Measurements from ENCODE around the gene PCK2. TPM values are rescaled to one million over a fixed set of nuclear protein-coding genes. Genes with fewer than 3 reads are reported as not detected.

Gene PCK2
- total RNA-seq, 1 experiment from 2014 or later = 48.9 TPM

DNA sequence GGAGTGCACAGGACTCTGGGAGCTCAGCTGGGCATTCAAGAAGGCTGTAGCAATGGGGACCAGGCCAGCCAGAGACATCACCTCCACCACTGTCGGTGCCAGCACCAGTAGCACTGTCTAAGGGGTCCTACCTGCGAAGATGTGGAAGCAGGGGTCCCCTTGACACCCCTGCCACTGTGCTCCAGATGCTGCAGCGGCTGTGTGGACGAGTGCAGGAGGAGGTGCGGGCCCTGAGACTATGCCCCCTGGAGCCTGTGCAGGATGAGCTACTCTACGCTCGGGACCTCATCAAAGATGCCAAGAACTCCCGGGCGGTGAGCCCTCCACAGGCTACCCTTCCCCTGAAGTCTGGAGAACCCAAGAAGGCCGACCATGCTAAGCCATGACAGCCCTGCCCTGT lies 33.7 kb upstream of the PCK2 start:
- no peak overlapping the region for H2BK15ac ChIP-seq (ENCODE audit: low read depth, low read length)
- H2BK12ac ChIP-seq (ENCODE audit: insufficient read length, low read depth, low read length) = no peak overlapping the region
- no peak overlapping the region for H4K5ac ChIP-seq (ENCODE audit: insufficient read length, low read depth, low read length)
- no peaks in the 10 kb centered on the region for H3K9me3 ChIP-seq (ENCODE audit: control insufficient read depth, low read depth, low read length)
- no peak overlapping the region for H3K4ac ChIP-seq (ENCODE audit: low read depth, low read length)
- no peak overlapping the region for H4K8ac ChIP-seq (replicated peaks; ENCODE audit: insufficient read length, low read depth, low read length)
- H4K91ac ChIP-seq (ENCODE audit: insufficient read length, low read depth, low read length) = no peak overlapping the region
- Mint-ChIP-seq H3K27me3 (ENCODE audit: low read depth) (no peaks in the 10 kb centered on the region; the same call in 1 of the 2 replicates), H3K4me3 (peak overlapping the region in 1 of 2 experiments; percentile 10; a peak in 1 of 5 replicates), H3K27ac (no peak overlapping the region), H3K4me1 (peaks cover 2 to 11% of the 10 kb centered on the region in 2 experiments; a peak in 3 of 4 replicates), H3K36me3 (ENCODE audit: insufficient read depth in 1 of 3, low read depth in 3 of 3) (peaks cover 3 to 7% (median 4%) of the 10 kb centered on the region in 3 experiments; a peak in 5 of 7 replicates), H3K9me3 (no peaks in the 10 kb centered on the region)
- H2BK5ac ChIP-seq (ENCODE audit: insufficient read length, low read length) = no peak overlapping the region
- H3T11ph ChIP-seq (ENCODE audit: low read length) = no peak overlapping the region
- no peak overlapping the region for H2BK120ac ChIP-seq (ENCODE audit: low read depth, low read length, poor library complexity, severe bottlenecking)
- H3K27ac ChIP-seq (ENCODE audit: insufficient read length, low read depth, low read length) = no peak overlapping the region
- no peak overlapping the region for H3K23ac ChIP-seq (ENCODE audit: insufficient read length, low read depth, low read length)
- H2AFZ ChIP-seq (ENCODE audit: low read length) = no peak overlapping the region
- no peak for DNase-seq
- H3K9ac ChIP-seq (ENCODE audit: extremely low read depth, insufficient read length, low read length) = no peak overlapping the region
- no peaks in the 10 kb centered on the region for H3K27me3 ChIP-seq (ENCODE audit: insufficient read depth, low read length)
- no peaks in the 10 kb centered on the region for H3K79me2 ChIP-seq (ENCODE audit: insufficient read depth, low read length)
- H2BK20ac ChIP-seq (ENCODE audit: low read depth, low read length, poor library complexity, severe bottlenecking) = no peak overlapping the region
- H3K4me1 ChIP-seq (ENCODE audit: insufficient read depth, low read length) = no peaks in the 10 kb centered on the region
- no peak overlapping the region for H3K18ac ChIP-seq (ENCODE audit: insufficient read length, low read depth, low read length)
- H3K79me1 ChIP-seq (ENCODE audit: insufficient read depth, low read depth, low read length, poor library complexity, severe bottlenecking) = no peaks in the 10 kb centered on the region
- peaks cover 2% of the 10 kb centered on the region for H4K20me1 ChIP-seq (ENCODE audit: control insufficient read depth, insufficient read depth, insufficient read length)
- H2AK5ac ChIP-seq (ENCODE audit: insufficient read length, low read length) = no peak overlapping the region
- no CpG with 5 or more reads among the region's 10 CpGs for WGBS (ENCODE audit: extremely low coverage, insufficient read length, low lambda C conversion rate)
- H3K23me2 ChIP-seq (ENCODE audit: insufficient read length, low read depth, low read length, poor library complexity, severe bottlenecking) = no peaks in the 10 kb centered on the region
- H3K14ac ChIP-seq (ENCODE audit: insufficient read depth, low read length) = no peak overlapping the region
- H3K56ac ChIP-seq (ENCODE audit: insufficient read length, low read depth, low read length) = no peak overlapping the region
- TF ChIP-seq, protein P1, sequence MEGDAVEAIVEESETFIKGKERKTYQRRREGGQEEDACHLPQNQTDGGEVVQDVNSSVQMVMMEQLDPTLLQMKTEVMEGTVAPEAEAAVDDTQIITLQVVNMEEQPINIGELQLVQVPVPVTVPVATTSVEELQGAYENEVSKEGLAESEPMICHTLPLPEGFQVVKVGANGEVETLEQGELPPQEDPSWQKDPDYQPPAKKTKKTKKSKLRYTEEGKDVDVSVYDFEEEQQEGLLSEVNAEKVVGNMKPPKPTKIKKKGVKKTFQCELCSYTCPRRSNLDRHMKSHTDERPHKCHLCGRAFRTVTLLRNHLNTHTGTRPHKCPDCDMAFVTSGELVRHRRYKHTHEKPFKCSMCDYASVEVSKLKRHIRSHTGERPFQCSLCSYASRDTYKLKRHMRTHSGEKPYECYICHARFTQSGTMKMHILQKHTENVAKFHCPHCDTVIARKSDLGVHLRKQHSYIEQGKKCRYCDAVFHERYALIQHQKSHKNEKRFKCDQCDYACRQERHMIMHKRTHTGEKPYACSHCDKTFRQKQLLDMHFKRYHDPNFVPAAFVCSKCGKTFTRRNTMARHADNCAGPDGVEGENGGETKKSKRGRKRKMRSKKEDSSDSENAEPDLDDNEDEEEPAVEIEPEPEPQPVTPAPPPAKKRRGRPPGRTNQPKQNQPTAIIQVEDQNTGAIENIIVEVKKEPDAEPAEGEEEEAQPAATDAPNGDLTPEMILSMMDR (conservative IDR thresholded peaks at IDR 0.05) = no peak
- H3K4me2 ChIP-seq (ENCODE audit: insufficient read depth, insufficient read length, low read length) = no peak overlapping the region

Data from H9 (cell line).